Ovary (tissue), 3 donors: ENCODE measurements around the gene OR52W1.
"Not testable (repeated sequence)": the region's sequence is repeated elsewhere in the genome, so short reads cannot be mapped to it uniquely, and the experiment has no call there.

Source experiments
- CTCF ChIP-seq, 3 donors: fragments of 450-650 bp in 2 of 3; fragments of 200-600 bp in 1 of 3; IDR thresholded peaks; one replicate each; pipeline versions ENCODE4 v1.5.1 to v1.8.0; 2016 to 2022; ENCODE audit warnings: antibody characterized with exemption in 3 of 3, mild to moderate bottlenecking in 1 of 3
- EP300 ChIP-seq: sonication (generic); formaldehyde crosslinking; IDR thresholded peaks from one replicate; pipeline ENCODE4 v1.6.1; 2017; ENCODE audit warnings: antibody characterized with exemption
- donor health status: DM: no; HTN: no; CAD: no.

- not testable (repeated sequence) for TF ChIP-seq EP300; CTCF (IDR thresholded peaks at IDR 0.05)
These were observed 49.9 kb downstream of the OR52W1 start for GRCh38 chr11:6248897-6249296.
